Osteoblast (primary cell): ENCODE data around the gene SNTG2. TPM values are rescaled to one million over a fixed set of nuclear protein-coding genes. Genes with fewer than 3 reads are reported as not detected.

Experiments used
- DNase-seq: peaks from one replicate; pipeline ENCODE4 v3.0.0; 2011; ENCODE audit warnings: low spot score, mixed read lengths; ENCODE audit not compliant: insufficient read length; ENCODE audit errors: missing footprints
- H2AFZ ChIP-seq: 2 replicates; pipeline ENCODE4 v1.6.0; 2011; ENCODE audit warnings: mild to moderate bottlenecking, low read length
- H3K27ac ChIP-seq: 2 replicates; pipeline ENCODE4 v1.5.1; 2011; ENCODE audit warnings: mild to moderate bottlenecking, low read depth, low read length, moderate library complexity
- H3K27me3 ChIP-seq: 2 replicates; pipeline ENCODE4 v1.6.0; 2012; ENCODE audit warnings: mild to moderate bottlenecking, control low read depth, inconsistent platforms, low read length, moderate library complexity; ENCODE audit not compliant: insufficient read depth
- H3K36me3 ChIP-seq: 2 replicates; pipeline ENCODE4 v1.5.1; 2011; ENCODE audit warnings: mild to moderate bottlenecking, low read length, control low read depth, moderate library complexity; ENCODE audit not compliant: insufficient read depth
- H3K4me1 ChIP-seq: 2 replicates; pipeline ENCODE4 v1.5.1; 2011; ENCODE audit warnings: mild to moderate bottlenecking, low read length, control low read depth, moderate library complexity; ENCODE audit not compliant: insufficient read depth
- H3K4me2 ChIP-seq: 2 replicates; pipeline ENCODE4 v1.6.0; 2011; ENCODE audit warnings: mild to moderate bottlenecking, low read length; ENCODE audit not compliant: insufficient read depth
- H3K4me3 ChIP-seq: fragments of 200-600 bp; sonication (generic); 3 replicates; pipeline ENCODE4 v1.5.1; 2012; ENCODE audit warnings: mild to moderate bottlenecking, low read length, inconsistent platforms; ENCODE audit not compliant: insufficient read depth
- H3K79me2 ChIP-seq: 2 replicates; pipeline ENCODE4 v1.6.0; 2012; ENCODE audit warnings: mild to moderate bottlenecking, low read length, control low read depth, inconsistent platforms; ENCODE audit not compliant: insufficient read depth
- H3K9me3 ChIP-seq: 2 replicates; pipeline ENCODE4 v1.5.1; 2011; ENCODE audit warnings: low read depth, low read length, control low read depth
- H4K20me1 ChIP-seq: 2 replicates; pipeline ENCODE4 v1.6.0; 2012; ENCODE audit warnings: mild to moderate bottlenecking, low read length, control low read depth; ENCODE audit not compliant: insufficient read depth
- total RNA-seq: library from RNA; depleted of rRNA; stranded (reverse); fragments of >200 nt; gene quantifications from 2 replicates; pipeline ENCODE4 v1.2.3, GENCODE V29; 2012
- TF ChIP-seq, protein P1 (sequence below): IDR thresholded peaks from 2 replicates; pipeline ENCODE4 v1.5.1; 2011; ENCODE audit warnings: mild to moderate bottlenecking, low read depth, low read length, moderate library complexity; ENCODE audit errors: extremely low read depth

SNTG2 gene
- total RNA-seq, 1 donor: 1.4 TPM

- no peak overlapping the region for H2AFZ ChIP-seq
- no peak for DNase-seq
- no peak overlapping the region for H3K4me3 ChIP-seq
- H3K79me2 ChIP-seq: peaks cover 2% of the 10 kb centered on the region
- no peak overlapping the region for H3K4me2 ChIP-seq
- H3K27ac ChIP-seq: peak overlapping the region; percentile 93
- H3K36me3 ChIP-seq: no peaks in the 10 kb centered on the region
- peaks cover 4% of the 10 kb centered on the region for H3K9me3 ChIP-seq
- TF ChIP-seq, protein P1, sequence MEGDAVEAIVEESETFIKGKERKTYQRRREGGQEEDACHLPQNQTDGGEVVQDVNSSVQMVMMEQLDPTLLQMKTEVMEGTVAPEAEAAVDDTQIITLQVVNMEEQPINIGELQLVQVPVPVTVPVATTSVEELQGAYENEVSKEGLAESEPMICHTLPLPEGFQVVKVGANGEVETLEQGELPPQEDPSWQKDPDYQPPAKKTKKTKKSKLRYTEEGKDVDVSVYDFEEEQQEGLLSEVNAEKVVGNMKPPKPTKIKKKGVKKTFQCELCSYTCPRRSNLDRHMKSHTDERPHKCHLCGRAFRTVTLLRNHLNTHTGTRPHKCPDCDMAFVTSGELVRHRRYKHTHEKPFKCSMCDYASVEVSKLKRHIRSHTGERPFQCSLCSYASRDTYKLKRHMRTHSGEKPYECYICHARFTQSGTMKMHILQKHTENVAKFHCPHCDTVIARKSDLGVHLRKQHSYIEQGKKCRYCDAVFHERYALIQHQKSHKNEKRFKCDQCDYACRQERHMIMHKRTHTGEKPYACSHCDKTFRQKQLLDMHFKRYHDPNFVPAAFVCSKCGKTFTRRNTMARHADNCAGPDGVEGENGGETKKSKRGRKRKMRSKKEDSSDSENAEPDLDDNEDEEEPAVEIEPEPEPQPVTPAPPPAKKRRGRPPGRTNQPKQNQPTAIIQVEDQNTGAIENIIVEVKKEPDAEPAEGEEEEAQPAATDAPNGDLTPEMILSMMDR: no peak
- no peaks in the 10 kb centered on the region for H4K20me1 ChIP-seq
- H3K4me1 ChIP-seq: peaks cover 40% of the 10 kb centered on the region
- no peaks in the 10 kb centered on the region for H3K27me3 ChIP-seq
Observed at GRCh38 chr2:1053786-1054185, 103.1 kb downstream of the SNTG2 start.

GRCh38 chr2:1054399-1054798, 103.8 kb downstream of the SNTG2 start:
- Histone ChIP-seq H3K27ac (peak overlapping the region; percentile 93), H3K79me2 (peaks cover 2% of the 10 kb centered on the region), H3K4me2 (no peak overlapping the region), H3K4me3 (no peak overlapping the region), H2AFZ (no peak overlapping the region), H3K36me3 (no peaks in the 10 kb centered on the region), H3K9me3 (no peaks in the 10 kb centered on the region), H4K20me1 (no peaks in the 10 kb centered on the region), H3K27me3 (no peaks in the 10 kb centered on the region), H3K4me1 (peaks cover 40% of the 10 kb centered on the region)
- no peak for DNase-seq
- TF ChIP-seq, protein P1: no peak

DNA sequence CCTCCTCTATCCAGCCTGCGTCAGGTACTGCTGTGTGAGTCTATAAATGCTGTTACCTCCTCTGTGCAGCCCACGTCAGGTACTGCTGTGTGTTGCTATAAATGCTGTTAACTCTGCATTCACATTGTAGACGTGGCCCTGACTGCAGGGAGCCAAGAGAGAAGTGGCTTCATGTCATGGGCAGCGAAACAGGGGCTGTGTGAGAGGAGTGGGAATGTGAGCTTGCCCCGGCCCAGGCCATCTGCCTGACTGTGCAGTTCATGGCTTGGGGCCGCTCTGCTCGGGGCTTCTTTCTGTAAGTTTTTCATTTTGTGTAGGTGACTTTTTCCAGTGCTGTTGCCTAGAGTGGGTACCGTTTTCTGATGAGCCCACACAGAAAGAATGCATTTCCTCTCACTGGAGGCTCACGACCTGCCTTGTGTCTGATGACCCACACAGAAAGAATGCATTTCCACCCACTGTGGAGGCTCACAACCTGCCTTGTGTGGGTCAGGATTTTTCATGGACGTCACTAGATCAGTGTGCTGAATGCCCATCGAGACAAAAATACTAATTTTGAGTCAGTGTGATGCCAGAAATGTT, 104.5 kb downstream of the SNTG2 start:
- Histone ChIP-seq H3K79me2 (peaks cover 2% of the 10 kb centered on the region), H4K20me1 (no peaks in the 10 kb centered on the region), H3K4me1 (peaks cover 37% of the 10 kb centered on the region), H3K27me3 (no peaks in the 10 kb centered on the region), H3K9me3 (no peaks in the 10 kb centered on the region), H2AFZ (peak overlapping the region; percentile 77), H3K4me3 (peak overlapping the region; percentile 33), H3K4me2 (peak overlapping the region; percentile 64), H3K27ac (peak overlapping the region; percentile 93), H3K36me3 (no peaks in the 10 kb centered on the region)
- TF ChIP-seq, protein P1: no peak
- DNase-seq: peak; percentile 95

- no peak overlapping the region for H3K27ac ChIP-seq
- H2AFZ ChIP-seq: no peak overlapping the region
- H3K79me2 ChIP-seq: no peaks in the 10 kb centered on the region
- no peaks in the 10 kb centered on the region for H4K20me1 ChIP-seq
- H3K4me1 ChIP-seq: peaks cover 6% of the 10 kb centered on the region
- TF ChIP-seq, protein P1: no peak
- H3K27me3 ChIP-seq: no peaks in the 10 kb centered on the region
- no peak for DNase-seq
- no peak overlapping the region for H3K4me2 ChIP-seq
- no peak overlapping the region for H3K4me3 ChIP-seq
- no peaks in the 10 kb centered on the region for H3K36me3 ChIP-seq
- no peaks in the 10 kb centered on the region for H3K9me3 ChIP-seq
Observed at GRCh38 chr2:1060372-1060771, 109.7 kb downstream of the SNTG2 start.
